H9 (cell line): ENCODE results near the gene PRKCA. TPM values are rescaled to one million over a fixed set of nuclear protein-coding genes. Genes with fewer than 3 reads are reported as not detected.

Experiments used
- DNase-seq: peaks from one replicate; pipeline ENCODE4 v3.0.0-alpha.2; 2017
- H2AFZ ChIP-seq: one replicate; pipeline ENCODE4 v1.6.1; 2013; ENCODE audit warnings: mild to moderate bottlenecking, low read length, control low read depth, moderate library complexity
- H2AK5ac ChIP-seq: 2 replicates; pipeline ENCODE4 v1.6.1; 2013; ENCODE audit warnings: low read length, control low read depth, mixed read lengths; ENCODE audit not compliant: insufficient read length
- H2BK120ac ChIP-seq: one replicate; pipeline ENCODE4 v1.6.1; 2013; ENCODE audit warnings: low read depth, mild to moderate bottlenecking, low read length, control low read depth, inconsistent platforms; ENCODE audit not compliant: poor library complexity, severe bottlenecking
- H2BK12ac ChIP-seq: 2 replicates; pipeline ENCODE4 v1.6.1; 2013; ENCODE audit warnings: low read length, control low read depth, mixed read lengths, low read depth; ENCODE audit not compliant: insufficient read length
- H2BK15ac ChIP-seq: 2 replicates; pipeline ENCODE4 v1.6.1; 2013; ENCODE audit warnings: low read depth, low read length, control low read depth
- H2BK20ac ChIP-seq: one replicate; pipeline ENCODE4 v1.6.1; 2013; ENCODE audit warnings: low read depth, mild to moderate bottlenecking, low read length, control low read depth, inconsistent platforms; ENCODE audit not compliant: poor library complexity, severe bottlenecking
- H2BK5ac ChIP-seq: 2 replicates; pipeline ENCODE4 v1.6.1; 2013; ENCODE audit warnings: low read length, control low read depth, mixed read lengths; ENCODE audit not compliant: insufficient read length
- H3K14ac ChIP-seq: 2 replicates; pipeline ENCODE4 v1.6.1; 2013; ENCODE audit warnings: low read length, control low read depth; ENCODE audit not compliant: insufficient read depth
- H3K18ac ChIP-seq: 2 replicates; pipeline ENCODE4 v1.6.1; 2013; ENCODE audit warnings: low read depth, mild to moderate bottlenecking, mixed read lengths, low read length, control low read depth; ENCODE audit not compliant: insufficient read length
- H3K23ac ChIP-seq: 2 replicates; pipeline ENCODE4 v1.6.1; 2013; ENCODE audit warnings: low read length, control low read depth, mixed read lengths, low read depth; ENCODE audit not compliant: insufficient read length
- H3K23me2 ChIP-seq: 2 replicates; pipeline ENCODE4 v1.6.1; 2013; ENCODE audit warnings: low read depth, mild to moderate bottlenecking, mixed read lengths, low read length, control low read depth; ENCODE audit not compliant: insufficient read length, poor library complexity, severe bottlenecking
- H3K27ac ChIP-seq: 2 replicates; pipeline ENCODE4 v1.5.1; 2013; ENCODE audit warnings: low read length, control low read depth, mixed read lengths, low read depth; ENCODE audit not compliant: insufficient read length
- H3K27me3 ChIP-seq: 2 replicates; pipeline ENCODE4 v1.6.1; 2013; ENCODE audit warnings: low read length, control low read depth, inconsistent platforms; ENCODE audit not compliant: insufficient read depth
- H3K4ac ChIP-seq: 2 replicates; pipeline ENCODE4 v1.6.1; 2013; ENCODE audit warnings: low read depth, mild to moderate bottlenecking, control low read depth, inconsistent platforms, low read length, moderate library complexity
- H3K4me1 ChIP-seq: 2 replicates; pipeline ENCODE4 v1.6.1; 2013; ENCODE audit warnings: low read length, control low read depth, inconsistent platforms; ENCODE audit not compliant: insufficient read depth
- H3K4me2 ChIP-seq: 2 replicates; pipeline ENCODE4 v1.6.1; 2013; ENCODE audit warnings: low read length, control low read depth, mixed read lengths; ENCODE audit not compliant: insufficient read length, insufficient read depth
- H3K56ac ChIP-seq: 2 replicates; pipeline ENCODE4 v1.6.1; 2013; ENCODE audit warnings: low read depth, mild to moderate bottlenecking, mixed read lengths, low read length, control low read depth; ENCODE audit not compliant: insufficient read length
- H3K79me1 ChIP-seq: 2 replicates; pipeline ENCODE4 v1.6.1; 2013; ENCODE audit warnings: low read depth, mild to moderate bottlenecking, moderate library complexity, low read length, control low read depth, inconsistent platforms; ENCODE audit not compliant: insufficient read depth, poor library complexity, severe bottlenecking
- H3K79me2 ChIP-seq: 2 replicates; pipeline ENCODE4 v1.6.1; 2013; ENCODE audit warnings: low read length, control low read depth, inconsistent platforms; ENCODE audit not compliant: insufficient read depth
- H3K9ac ChIP-seq: 2 replicates; pipeline ENCODE4 v1.6.1; 2013; ENCODE audit warnings: low read length, control low read depth, mixed read lengths; ENCODE audit not compliant: insufficient read length; ENCODE audit errors: extremely low read depth
- H3K9me3 ChIP-seq: one replicate; pipeline ENCODE4 v1.6.1; 2013; ENCODE audit warnings: low read depth, low read length, inconsistent platforms; ENCODE audit not compliant: control insufficient read depth
- H3T11ph ChIP-seq: one replicate; pipeline ENCODE4 v1.6.1; 2013; ENCODE audit warnings: mild to moderate bottlenecking, low read length, control low read depth, inconsistent platforms
- H4K20me1 ChIP-seq: one replicate; pipeline ENCODE4 v1.6.1; 2013; ENCODE audit not compliant: control insufficient read depth, insufficient read length, insufficient read depth
- H4K5ac ChIP-seq: 2 replicates; pipeline ENCODE4 v1.6.1; 2013; ENCODE audit warnings: low read depth, mild to moderate bottlenecking, mixed read lengths, low read length, control low read depth; ENCODE audit not compliant: insufficient read length
- H4K8ac ChIP-seq: replicated peaks from 2 replicates; pipeline ENCODE4 v1.6.1; 2013; ENCODE audit warnings: low read length, control low read depth, mixed read lengths, low read depth; ENCODE audit not compliant: insufficient read length
- H4K91ac ChIP-seq: 2 replicates; pipeline ENCODE4 v1.6.1; 2013; ENCODE audit warnings: low read depth, mild to moderate bottlenecking, moderate library complexity, mixed read lengths, low read length, control low read depth; ENCODE audit not compliant: insufficient read length
- H3K27ac Mint-ChIP-seq, 3 experiments: 2 replicates in 2 of 3; 3 replicates in 1 of 3; pipeline ENCODE4 v1.8.0; 2020 to 2021; ENCODE audit warnings: mixed read lengths in 3 of 3, mild to moderate bottlenecking in 1 of 3, moderate library complexity in 1 of 3
- H3K27me3 Mint-ChIP-seq: 2 replicates; pipeline ENCODE4 v1.8.0; 2021; ENCODE audit warnings: low read depth, mild to moderate bottlenecking, moderate library complexity, mixed read lengths
- H3K36me3 Mint-ChIP-seq, 3 experiments: 2 replicates in 2 of 3; 3 replicates in 1 of 3; pipeline ENCODE4 v1.8.0; 2020 to 2021; ENCODE audit warnings: low read depth in 3 of 3, mixed read lengths in 3 of 3; ENCODE audit not compliant: insufficient read depth in 1 of 3
- H3K4me1 Mint-ChIP-seq, 2 experiments: 2 replicates each; pipeline ENCODE4 v1.8.0; 2020; ENCODE audit warnings: mixed read lengths in 2 of 2
- H3K4me3 Mint-ChIP-seq, 2 experiments: 2 replicates in 1 of 2; 3 replicates in 1 of 2; pipeline ENCODE4 v1.8.0; 2020 to 2021; ENCODE audit warnings: mild to moderate bottlenecking in 2 of 2, mixed read lengths in 2 of 2, moderate library complexity in 1 of 2
- H3K9me3 Mint-ChIP-seq, 2 experiments: 2 replicates in 1 of 2; 3 replicates in 1 of 2; pipeline ENCODE4 v1.8.0; 2020; ENCODE audit warnings: mild to moderate bottlenecking in 2 of 2, mixed read lengths in 2 of 2, moderate library complexity in 1 of 2
- WGBS: extraction: QIAGEN DNeasy Blood & Tissue Kit; methylation state at CpG from one replicate; pipeline ENCODE4 v1.1.7; 2013; ENCODE audit warnings: missing lambda C conversion rate, low lambda C conversion rate, mixed read lengths; ENCODE audit not compliant: insufficient read length; ENCODE audit errors: extremely low coverage; 5-methylcytosine and 5-hydroxymethylcytosine counted together
- total RNA-seq: library from RNA; stranded (reverse); gene quantifications from 2 replicates; pipeline ENCODE4 v1.2.1, GENCODE V29; 2021
- TF ChIP-seq, protein P1 (sequence below): fragments of 200-600 bp; sonication (generic); conservative IDR thresholded peaks from 3 replicates; pipeline ENCODE4 v1.8.0; 2021; ENCODE audit warnings: antibody characterized with exemption, mild to moderate bottlenecking

Gene PRKCA
- total RNA-seq, 1 experiment from 2014 or later: 10.5 TPM

DNA sequence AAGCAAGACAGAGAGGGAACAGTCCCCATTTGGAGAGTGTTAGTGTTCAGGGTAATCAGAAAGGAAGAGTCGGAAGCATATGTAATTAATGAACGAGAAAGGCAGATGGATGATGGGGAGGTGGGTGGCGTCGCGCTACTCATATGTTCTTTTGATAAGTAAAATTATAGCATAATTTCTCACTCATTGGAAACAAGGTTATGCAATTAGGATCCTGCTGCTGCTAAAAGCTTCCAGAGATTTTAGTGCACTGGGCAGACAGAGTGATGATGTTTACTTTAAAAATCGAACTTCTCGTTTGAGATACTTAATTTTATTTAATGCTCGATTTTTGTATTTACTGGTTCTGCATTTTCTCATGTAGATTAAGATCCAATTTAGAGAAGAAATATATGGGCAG is 96.2 kb downstream of the PRKCA start:
- Mint-ChIP-seq H3K4me3 (no peak overlapping the region), H3K27me3 (no peaks in the 10 kb centered on the region), H3K9me3 (no peaks in the 10 kb centered on the region; a peak in 2 of 5 replicates), H3K36me3 (peaks cover 0 to 2% (median 0%) of the 10 kb centered on the region in 3 experiments; a peak in 1 of 7 replicates), H3K27ac (no peak overlapping the region), H3K4me1 (peaks cover 3 to 5% of the 10 kb centered on the region in 2 experiments)
- no peak overlapping the region for H3K23ac ChIP-seq
- H2BK5ac ChIP-seq: no peak overlapping the region
- H3K27ac ChIP-seq: no peak overlapping the region
- no peaks in the 10 kb centered on the region for H3K4me1 ChIP-seq
- H2AK5ac ChIP-seq: no peak overlapping the region
- DNase-seq: no peak
- no peaks in the 10 kb centered on the region for H3K79me1 ChIP-seq
- no peaks in the 10 kb centered on the region for H4K20me1 ChIP-seq
- H4K5ac ChIP-seq: no peak overlapping the region
- H4K91ac ChIP-seq: no peak overlapping the region
- H3K4me2 ChIP-seq: no peak overlapping the region
- H3K27me3 ChIP-seq: no peaks in the 10 kb centered on the region
- H4K8ac ChIP-seq: no peak overlapping the region
- H3K9me3 ChIP-seq: no peaks in the 10 kb centered on the region
- no peak overlapping the region for H3K18ac ChIP-seq
- TF ChIP-seq, protein P1, sequence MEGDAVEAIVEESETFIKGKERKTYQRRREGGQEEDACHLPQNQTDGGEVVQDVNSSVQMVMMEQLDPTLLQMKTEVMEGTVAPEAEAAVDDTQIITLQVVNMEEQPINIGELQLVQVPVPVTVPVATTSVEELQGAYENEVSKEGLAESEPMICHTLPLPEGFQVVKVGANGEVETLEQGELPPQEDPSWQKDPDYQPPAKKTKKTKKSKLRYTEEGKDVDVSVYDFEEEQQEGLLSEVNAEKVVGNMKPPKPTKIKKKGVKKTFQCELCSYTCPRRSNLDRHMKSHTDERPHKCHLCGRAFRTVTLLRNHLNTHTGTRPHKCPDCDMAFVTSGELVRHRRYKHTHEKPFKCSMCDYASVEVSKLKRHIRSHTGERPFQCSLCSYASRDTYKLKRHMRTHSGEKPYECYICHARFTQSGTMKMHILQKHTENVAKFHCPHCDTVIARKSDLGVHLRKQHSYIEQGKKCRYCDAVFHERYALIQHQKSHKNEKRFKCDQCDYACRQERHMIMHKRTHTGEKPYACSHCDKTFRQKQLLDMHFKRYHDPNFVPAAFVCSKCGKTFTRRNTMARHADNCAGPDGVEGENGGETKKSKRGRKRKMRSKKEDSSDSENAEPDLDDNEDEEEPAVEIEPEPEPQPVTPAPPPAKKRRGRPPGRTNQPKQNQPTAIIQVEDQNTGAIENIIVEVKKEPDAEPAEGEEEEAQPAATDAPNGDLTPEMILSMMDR: no peak
- no peak overlapping the region for H3K56ac ChIP-seq
- H3K9ac ChIP-seq: no peak overlapping the region
- no peak overlapping the region for H3T11ph ChIP-seq
- H2BK15ac ChIP-seq: no peak overlapping the region
- no peak overlapping the region for H2BK20ac ChIP-seq
- H3K14ac ChIP-seq: no peak overlapping the region
- H3K23me2 ChIP-seq: no peaks in the 10 kb centered on the region
- H2AFZ ChIP-seq: no peak overlapping the region
- no peak overlapping the region for H3K4ac ChIP-seq
- H2BK12ac ChIP-seq: no peak overlapping the region
- H2BK120ac ChIP-seq: no peak overlapping the region
- no CpG with 5 or more reads among the region's 8 CpGs for WGBS
- H3K79me2 ChIP-seq: no peaks in the 10 kb centered on the region
